Epithelial cell of alveolus of lung (primary cell): ENCODE data around the gene ZNF598. TPM values are rescaled to one million over a fixed set of nuclear protein-coding genes. Genes with fewer than 3 reads are reported as not detected.

Source experiments
- total RNA-seq: library from RNA; depleted of rRNA; stranded (reverse); fragments of >200 nt; gene quantifications from 2 replicates; pipeline ENCODE4 v1.2.1, GENCODE V29; 2015

Gene ZNF598
- 33.7 and 41.0 TPM in 2 replicates for total RNA-seq

DNA sequence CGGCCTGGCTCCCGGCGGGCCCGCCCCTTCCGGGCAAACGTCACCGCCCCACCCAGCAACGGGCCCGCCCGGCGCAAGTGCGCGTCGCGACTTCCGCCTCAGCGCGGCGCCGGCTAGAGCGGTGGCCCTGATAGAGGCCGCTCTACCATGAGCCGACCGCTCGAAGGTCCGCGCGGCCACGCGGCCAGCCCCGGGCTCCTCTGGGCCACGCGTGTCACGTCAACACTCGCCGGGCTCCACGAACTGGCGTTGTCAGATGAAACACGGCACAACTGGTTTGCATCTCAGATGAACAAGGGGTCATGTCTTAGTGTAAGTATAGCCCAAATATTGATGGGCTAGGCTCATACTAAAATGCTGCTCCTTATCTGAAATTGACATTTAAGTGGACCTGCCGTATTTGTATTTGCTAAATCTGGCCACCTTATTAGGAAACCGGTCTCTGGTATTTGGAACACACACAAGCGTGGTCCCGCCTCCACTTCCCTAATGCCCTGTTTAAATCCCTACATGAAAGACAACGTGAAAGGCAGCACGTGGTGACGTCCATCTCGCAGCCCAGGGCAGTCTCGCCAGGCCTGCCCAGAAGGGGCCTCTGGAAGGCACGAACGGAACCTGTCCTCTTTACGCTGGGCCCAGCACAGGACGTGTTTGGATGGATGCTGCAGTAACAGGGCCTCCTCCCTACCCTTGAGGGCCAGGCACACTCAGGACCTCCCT, at the start of gene ZNF598:
TSS of gene ZNF598 (minus strand) at position 31 of the 720 bp plus-strand sequence.

DNA sequence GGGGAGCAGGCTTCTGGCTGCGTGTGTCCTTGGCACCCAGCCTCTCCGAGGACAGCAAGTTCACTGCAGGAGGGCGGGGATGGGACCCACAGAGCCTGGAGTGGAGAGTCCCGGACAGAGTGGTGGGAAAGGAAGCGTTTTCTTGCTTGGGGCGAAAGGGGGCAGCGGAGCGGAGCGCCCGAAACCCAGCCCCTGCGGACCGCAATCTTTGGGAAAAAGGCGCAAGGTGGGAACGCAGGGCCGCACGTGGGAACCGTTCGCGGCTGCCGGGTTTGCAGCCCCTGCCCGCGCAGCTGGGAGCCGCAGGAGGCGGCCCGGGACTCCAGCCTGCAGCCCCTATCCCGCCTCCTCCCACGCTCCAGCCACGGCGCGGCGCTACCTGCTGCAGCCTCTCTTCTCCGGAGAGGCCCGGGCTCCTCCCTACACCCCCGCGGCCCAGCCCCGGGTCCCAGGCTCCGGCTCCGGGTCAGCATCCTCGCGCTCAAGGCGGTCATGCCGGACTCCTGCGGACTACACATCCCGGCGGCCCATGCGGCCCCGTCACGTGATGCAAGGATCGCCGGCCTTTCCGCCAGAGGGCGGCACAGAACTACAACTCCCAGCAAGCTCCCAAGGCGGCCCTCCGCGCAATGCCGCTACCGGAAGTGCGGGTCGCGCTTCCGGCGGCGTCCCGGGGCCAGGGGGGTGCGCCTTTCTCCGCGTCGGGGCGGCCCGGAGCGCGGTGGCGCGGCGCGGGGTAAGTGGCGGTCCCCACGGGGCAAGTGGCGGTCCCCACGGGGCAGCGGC, 37.9 kb upstream of the ZNF598 start, which contains the start of the genes NTHL1 and TSC2:
TSS of gene NTHL1 (minus strand) at position 505 of the 786 bp plus-strand sequence. CDS start at position 494, 11 bp downstream.
TSS of gene TSC2 (plus strand) at position 656 of the 786 bp plus-strand sequence. CDS start 631 bp downstream, outside the sequence.

DNA sequence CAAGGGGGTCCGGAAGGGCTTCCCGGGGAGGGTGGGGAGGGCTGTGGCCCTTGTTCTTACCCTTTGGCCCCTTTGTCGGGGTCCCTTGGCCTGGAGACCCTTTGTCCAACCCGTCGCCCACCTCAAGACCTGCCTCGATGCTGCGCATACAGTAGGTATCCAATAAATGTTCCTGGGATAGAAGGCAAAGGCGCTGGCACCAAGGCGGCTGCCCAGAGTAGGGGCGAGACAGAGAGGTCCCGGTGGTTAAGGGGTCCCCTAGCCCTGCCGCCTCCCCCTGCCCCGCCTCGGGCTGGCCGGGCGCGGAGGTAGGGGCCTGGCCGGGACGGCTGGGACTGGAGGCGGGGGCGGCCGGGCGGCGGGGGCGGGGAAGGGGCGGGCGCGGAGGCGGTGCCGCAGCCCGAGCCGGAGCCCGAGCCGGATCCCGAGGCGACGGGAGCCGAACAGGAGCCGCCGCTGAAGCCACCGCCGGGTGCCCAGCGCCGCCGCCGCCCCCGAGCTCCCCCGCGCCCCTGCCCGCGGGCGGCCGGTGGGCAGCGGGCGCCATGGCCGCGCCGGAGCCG, 16.9 kb upstream of the ZNF598 start, which contains the start of gene NHERF2:
TSS of gene NHERF2 (plus strand) at position 442 of the 563 bp plus-strand sequence. CDS start at position 546, 104 bp downstream.

DNA sequence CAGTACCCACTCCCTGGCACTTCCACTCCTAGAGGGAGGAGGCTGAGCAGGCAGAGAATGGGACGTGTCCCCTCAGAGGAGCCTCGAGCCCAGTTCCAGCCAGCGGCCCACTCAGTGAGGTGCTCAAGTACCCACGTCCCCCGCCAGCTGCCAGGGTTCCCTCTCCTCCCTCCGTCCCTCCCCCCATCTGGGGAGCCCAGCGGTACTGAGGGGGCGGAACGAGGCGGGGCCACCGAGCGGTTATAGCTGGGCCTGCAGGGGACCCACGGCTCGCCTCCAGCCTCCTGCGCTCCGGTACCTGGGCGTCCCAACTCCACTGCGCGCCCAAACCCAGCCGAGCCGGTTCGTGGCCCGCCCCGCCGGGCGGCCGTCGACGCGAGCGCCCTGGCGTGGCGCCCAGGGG, 9.9 kb upstream of the ZNF598 start, which contains the start of gene NPW:
TSS of gene NPW (plus strand) at position 268 of the 403 bp plus-strand sequence.

DNA sequence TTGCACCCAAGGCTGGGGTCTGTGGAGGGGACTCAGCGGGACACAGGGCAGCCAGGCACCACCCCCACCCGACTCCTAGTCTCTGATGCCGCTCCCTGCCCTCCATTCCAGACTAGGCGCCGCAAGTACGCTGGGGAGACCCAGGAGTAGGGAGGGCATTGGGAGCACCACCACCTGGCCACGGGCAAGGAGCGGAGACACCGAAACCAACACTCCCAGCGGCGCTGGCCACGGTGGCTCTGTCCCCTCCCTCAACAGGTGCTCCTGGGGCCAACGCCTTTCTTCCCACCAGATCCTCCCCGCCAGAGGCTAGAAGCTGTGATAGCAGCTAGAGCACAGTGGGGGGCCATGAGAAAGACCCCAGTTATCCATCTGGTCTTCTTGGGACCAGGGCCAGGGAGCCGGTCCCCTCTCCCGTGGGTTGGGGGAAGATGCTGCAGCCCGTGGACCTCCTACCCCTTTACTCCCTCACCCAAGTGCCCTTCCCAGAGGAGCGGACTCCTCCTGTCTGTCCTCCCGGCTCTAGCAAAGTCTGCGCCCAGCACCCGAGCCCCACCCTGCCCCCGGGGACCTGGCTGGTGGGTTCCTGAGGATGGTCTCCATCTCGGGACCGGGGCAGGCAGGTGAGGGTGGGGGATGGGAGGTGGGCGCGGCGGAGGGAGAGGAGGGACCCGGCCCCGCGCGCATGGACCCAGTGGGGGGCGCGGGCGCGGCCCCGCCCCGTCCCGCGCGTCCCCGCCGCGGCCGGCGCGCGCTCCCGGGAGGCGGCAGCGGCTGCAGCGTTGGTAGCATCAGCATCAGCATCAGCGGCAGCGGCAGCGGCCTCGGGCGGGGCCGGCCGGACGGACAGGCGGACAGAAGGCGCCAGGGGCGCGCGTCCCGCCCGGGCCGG, 20.2 kb downstream of the ZNF598 start, which contains the start of gene SYNGR3:
TSS of gene SYNGR3 (plus strand) at position 762 of the 892 bp plus-strand sequence. CDS start 133 bp downstream, outside the sequence.

DNA sequence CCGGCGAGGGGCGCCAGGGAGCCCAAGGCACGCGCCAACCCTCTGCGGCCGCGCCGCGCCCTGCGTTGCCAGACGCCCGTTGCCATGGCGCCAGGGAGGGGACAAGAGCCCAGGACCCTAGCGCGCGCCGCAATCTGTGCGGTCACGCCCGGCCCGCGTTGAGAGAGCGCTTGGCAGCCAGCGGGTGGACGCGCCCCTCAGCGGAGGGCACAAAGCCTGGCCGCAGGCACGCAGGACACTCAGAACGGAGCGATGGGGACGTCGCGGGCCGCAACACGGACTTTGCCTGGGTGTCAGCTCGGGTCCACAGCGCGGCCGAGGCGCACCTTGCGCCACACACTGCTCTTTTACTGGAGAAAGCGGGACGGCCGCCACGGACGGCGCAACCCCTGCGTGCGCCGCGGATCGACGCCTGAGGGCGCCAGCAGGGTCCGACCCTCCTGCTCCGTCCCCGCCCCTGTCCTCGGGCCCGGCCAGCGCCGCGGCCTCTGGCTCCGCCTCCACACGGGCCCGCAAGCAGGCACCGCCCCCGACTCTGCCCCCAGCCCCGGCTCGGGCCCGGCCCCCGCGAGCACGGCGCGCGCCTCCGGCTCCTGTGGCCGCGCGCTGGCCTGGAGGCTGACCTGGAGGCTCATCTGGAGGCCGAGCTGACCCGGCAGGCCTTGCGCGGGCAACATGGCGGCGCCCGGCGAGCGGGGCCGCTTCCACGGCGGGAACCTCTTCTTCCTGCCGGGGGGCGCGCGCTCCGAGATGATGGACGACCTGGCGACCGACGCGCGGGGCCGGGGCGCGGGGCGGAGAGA, 25.9 kb downstream of the ZNF598 start, which contains the start of gene GFER:
TSS of gene GFER (plus strand) at position 650 of the 803 bp plus-strand sequence. CDS start at position 676, 26 bp downstream.

DNA sequence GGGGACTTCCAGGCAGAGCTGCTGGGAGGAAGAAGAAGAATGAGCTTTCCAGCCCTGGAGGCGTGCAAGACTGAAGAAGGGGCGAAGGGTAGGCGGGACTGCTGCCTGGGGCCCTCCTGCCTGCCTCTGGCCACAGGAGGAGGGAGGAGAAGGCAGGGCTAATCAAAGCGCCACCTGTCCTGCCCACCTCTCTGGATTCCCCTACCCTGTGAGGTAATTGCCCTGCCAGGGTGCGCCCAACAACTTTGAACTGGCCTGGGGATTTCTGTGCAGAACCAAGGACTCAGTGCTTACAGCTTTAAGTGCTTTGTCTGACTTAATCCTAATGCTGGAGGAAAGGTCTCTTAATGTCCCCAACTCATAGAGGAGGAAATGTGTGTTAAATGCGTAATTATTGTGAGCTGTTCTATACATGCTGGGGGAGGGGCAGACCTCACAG, 28.2 kb downstream of the ZNF598 start, which contains the start of gene NOXO1:
TSS of gene NOXO1 (minus strand) at position 72 of the 439 bp plus-strand sequence. CDS start 290 bp downstream, outside the sequence.

DNA sequence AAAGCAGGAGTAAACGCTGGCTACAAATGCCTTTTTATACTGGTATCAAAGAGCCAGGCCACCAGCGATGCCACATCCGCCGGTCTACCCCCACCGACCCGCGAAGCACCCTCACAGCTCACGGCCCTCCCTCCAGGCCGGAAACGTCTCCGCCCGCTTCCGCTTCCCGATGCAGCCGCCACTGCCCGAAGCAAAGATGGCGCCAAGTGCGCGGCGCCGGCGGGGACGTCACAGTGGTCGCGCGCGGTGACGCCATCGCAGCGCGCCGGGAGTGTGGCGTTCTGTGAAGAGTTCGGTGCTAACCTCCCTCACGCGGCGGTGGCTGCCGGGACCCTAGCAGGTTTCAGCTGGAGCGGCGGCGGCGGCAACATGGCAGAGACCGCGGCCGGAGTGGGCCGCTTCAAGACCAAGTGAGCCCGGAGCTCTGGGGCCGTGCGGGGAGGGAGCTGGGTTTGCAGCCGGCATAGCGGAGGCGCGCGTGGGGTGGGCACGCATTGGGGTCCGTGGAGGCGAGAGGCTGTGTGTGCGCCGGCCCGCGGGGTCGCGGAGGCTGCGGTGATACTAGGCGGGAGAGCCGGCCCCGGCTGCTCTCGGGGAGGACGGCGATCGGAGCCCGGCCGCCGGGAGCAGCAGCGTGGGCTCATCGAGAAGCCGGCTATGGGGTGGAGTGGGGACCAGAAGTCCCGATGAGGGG, 37.7 kb downstream of the ZNF598 start, which contains the start of gene TBL3:
TSS of gene TBL3 (plus strand) at position 258 of the 694 bp plus-strand sequence. CDS start at position 370, 112 bp downstream.

DNA sequence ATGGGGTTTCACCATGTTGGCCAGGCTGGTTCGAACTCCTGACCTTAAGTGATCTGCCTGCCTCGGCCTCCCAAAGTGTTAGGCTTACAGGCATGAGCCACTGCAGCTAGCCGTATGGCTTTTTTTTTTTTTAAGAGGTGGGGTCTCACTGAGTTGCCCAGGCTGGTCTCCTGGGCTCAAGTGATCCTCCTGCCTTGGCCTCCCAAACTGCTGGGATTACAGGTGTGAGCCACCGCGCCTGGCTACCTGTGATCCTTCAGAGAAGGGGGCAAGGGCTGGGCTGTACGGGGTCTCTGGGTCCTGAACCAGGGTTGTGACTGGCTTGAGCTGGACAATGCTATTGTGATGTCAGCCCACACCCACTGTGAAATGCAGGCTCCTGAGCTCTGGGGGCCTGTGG, 43.2 kb downstream of the ZNF598 start, which contains the start of gene RNF151:
TSS of gene RNF151 (plus strand) at position 397 of the 400 bp plus-strand sequence. CDS start 26 bp downstream, outside the sequence.

DNA sequence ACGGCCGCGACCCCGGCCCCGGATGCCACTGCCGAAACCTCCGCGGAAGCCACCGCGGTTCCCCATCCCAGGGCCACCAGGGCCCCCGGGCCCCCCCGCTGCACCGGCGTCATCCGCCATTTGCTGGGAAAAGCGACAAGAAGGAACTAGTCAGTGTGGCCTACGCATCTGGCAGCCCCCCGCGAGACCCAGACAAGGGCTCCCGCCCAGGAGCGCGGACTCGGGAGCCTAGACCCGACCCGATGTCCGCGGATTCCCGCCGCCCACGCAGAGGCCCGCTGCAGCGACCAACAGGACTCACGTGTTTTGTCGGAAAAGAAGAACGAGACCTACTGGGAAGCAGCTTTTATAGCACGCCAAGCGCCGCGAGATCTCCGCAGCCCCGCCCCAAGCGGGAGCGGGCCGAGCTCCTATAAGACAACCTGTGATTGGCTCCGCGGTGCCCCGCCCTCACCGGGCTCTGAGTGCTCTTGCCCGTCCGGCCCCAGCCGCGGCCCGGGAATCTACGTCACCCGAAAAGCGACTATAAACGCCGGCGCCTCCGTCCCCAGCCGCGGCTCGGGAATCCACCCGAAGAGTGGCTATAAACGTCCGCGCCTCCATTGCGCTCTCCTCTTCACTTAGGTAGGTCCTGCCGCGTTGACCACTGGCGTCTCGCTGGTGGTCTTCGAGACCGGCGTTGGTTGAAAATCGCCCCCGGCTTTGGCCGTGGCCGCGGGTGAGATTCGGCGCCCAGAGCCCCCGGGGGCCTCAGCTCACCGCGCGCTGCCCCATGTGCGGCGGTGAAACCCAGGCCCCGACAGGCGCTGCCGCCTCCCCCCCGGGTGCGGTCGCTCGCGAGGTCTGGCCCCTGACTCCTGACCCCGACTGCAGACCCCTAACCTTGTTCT, 44.9 kb downstream of the ZNF598 start, which contains the start of gene RPS2:
TSS of gene RPS2 (minus strand) at position 321 of the 890 bp plus-strand sequence. CDS start at position 120, 201 bp downstream.

DNA sequence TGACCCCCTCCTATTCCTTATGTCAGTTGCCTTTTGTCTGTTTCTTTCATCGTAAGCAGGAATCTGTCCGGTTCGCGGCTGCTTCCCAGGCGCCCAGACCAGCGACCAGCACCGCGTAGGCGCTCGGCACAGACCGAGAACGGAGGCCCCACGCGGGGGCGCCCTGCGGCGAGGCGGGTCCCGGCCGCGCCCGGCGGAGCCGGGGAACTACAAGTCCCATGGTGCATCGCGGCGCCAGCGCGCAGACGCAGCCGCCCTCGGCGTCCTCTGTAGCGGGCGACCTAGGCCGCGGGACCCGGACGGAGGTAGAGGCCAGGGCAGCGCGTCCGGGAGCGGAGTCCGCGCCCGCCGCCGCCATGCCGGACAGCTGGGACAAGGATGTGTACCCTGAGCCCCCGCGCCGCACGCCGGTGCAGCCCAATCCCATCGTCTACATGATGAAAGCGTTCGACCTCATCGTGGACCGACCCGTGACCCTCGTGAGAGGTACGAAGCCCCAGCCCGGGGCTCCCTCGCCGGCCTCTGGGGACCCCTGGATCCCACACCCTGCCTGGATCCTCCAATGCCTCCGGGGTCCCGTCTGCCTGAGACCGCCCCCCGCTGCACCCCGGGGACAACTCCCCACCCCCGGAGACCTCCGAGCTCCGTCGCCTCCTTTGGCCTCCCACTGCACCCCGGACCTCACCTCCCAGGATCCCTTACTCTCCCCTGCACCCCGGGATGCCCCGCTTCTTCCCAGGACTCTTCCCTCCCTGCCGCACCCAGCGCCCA, 50.2 kb downstream of the ZNF598 start, which contains the start of gene NDUFB10:
TSS of gene NDUFB10 (plus strand) at position 270 of the 771 bp plus-strand sequence. CDS start at position 357, 87 bp downstream.

Other genes with a start within 250 kb of the ZNF598 start
- gene NME3, start 238.3 kb downstream of the ZNF598 start, total RNA-seq, result 70.7 and 98.0 TPM in 2 replicates
- 3.2 and 8.9 TPM in 2 replicates for gene EME2, start 237.0 kb downstream of the ZNF598 start, total RNA-seq
- gene MRPS34, start 236.7 kb downstream of the ZNF598 start, total RNA-seq, result 96.9 and 118 TPM in 2 replicates
- gene SPSB3, start 227.2 kb downstream of the ZNF598 start, total RNA-seq, result 25.3 and 62.7 TPM in 2 replicates
- 112 and 137 TPM in 2 replicates for gene NUBP2, start 226.9 kb downstream of the ZNF598 start, total RNA-seq
- not detected in 2 replicates for gene IGFALS, start 216.1 kb downstream of the ZNF598 start, total RNA-seq
- gene HAGH, start 183.0 kb downstream of the ZNF598 start, total RNA-seq, result 13.3 and 24.7 TPM in 2 replicates
- 22.0 and 61.2 TPM in 2 replicates for gene FAHD1, start 182.6 kb downstream of the ZNF598 start, total RNA-seq
- gene MEIOB, start 137.7 kb downstream of the ZNF598 start, total RNA-seq, result 0.08 TPM in 1 of 2 replicates, not detected in the other
- not detected in 2 replicates for gene HS3ST6, start 91.4 kb downstream of the ZNF598 start, total RNA-seq
- gene MSRB1, start 66.6 kb downstream of the ZNF598 start, total RNA-seq, result 7.4 and 10.2 TPM in 2 replicates
- gene RPL3L, start 55.1 kb downstream of the ZNF598 start, total RNA-seq, result not detected in 2 replicates
- gene NDUFB10, start 50.3 kb downstream of the ZNF598 start, total RNA-seq, result 289 and 350 TPM in 2 replicates
- gene RPS2, start 45.0 kb downstream of the ZNF598 start, total RNA-seq, result 3,892 and 6,799 TPM in 2 replicates
- not detected in 2 replicates for gene RNF151, start 43.0 kb downstream of the ZNF598 start, total RNA-seq
- gene TBL3, start 37.8 kb downstream of the ZNF598 start, total RNA-seq, result 51.7 and 71.4 TPM in 2 replicates
- not detected in 2 replicates for gene NOXO1, start 28.4 kb downstream of the ZNF598 start, total RNA-seq
- gene GFER, start 25.6 kb downstream of the ZNF598 start, total RNA-seq, result 15.6 and 25.9 TPM in 2 replicates
- gene SYNGR3, start 19.9 kb downstream of the ZNF598 start, total RNA-seq, result 5.4 and 7.6 TPM in 2 replicates
- 5.6 and 6.6 TPM in 2 replicates for gene NPW, start 10.0 kb upstream of the ZNF598 start, total RNA-seq
- gene NHERF2, start 17.1 kb upstream of the ZNF598 start, total RNA-seq, result 56.8 and 85.8 TPM in 2 replicates
- 25.9 and 28.7 TPM in 2 replicates for gene NTHL1, start 38.0 kb upstream of the ZNF598 start, total RNA-seq
- gene TSC2, start 38.2 kb upstream of the ZNF598 start, total RNA-seq, result 33.1 and 51.4 TPM in 2 replicates
- 72.0 and 175 TPM in 2 replicates for gene PKD1, start 126.1 kb upstream of the ZNF598 start, total RNA-seq
- 0.91 and 3.3 TPM in 2 replicates for gene RAB26, start 138.8 kb upstream of the ZNF598 start, total RNA-seq
- gene TRAF7, start 146.0 kb upstream of the ZNF598 start, total RNA-seq, result 65.8 and 73.5 TPM in 2 replicates
- gene CASKIN1, start 186.8 kb upstream of the ZNF598 start, total RNA-seq, result under 0.01 and 0.08 TPM in 2 replicates
- 38.7 and 61.3 TPM in 2 replicates for gene MLST8, start 195.6 kb upstream of the ZNF598 start, total RNA-seq
- gene BRICD5, start 201.0 kb upstream of the ZNF598 start, total RNA-seq, result 0.13 and 1.2 TPM in 2 replicates
- gene PGP, start 205.0 kb upstream of the ZNF598 start, total RNA-seq, result 4.1 and 16.3 TPM in 2 replicates
- 16.4 and 37.3 TPM in 2 replicates for gene E4F1, start 213.8 kb upstream of the ZNF598 start, total RNA-seq
- 0.13 and 6.4 TPM in 2 replicates for gene DNASE1L2, start 226.6 kb upstream of the ZNF598 start, total RNA-seq
- gene ECI1, start 241.8 kb upstream of the ZNF598 start, total RNA-seq, result 34.8 and 38.7 TPM in 2 replicates